HG03196 (cell line): ENCODE results near the gene SHISAL1.
"Not testable (repeated sequence)": the region's sequence is repeated elsewhere in the genome, so short reads cannot be mapped to it uniquely, and the experiment has no call there.

ENCODE experiments used
- ATAC-seq: cut with Tn5 transposase; IDR thresholded peaks from one replicate; pipeline ENCODE4 v1.9.1; 2021; ENCODE audit not compliant: unreplicated experiment

The SHISAL1 gene

DNA sequence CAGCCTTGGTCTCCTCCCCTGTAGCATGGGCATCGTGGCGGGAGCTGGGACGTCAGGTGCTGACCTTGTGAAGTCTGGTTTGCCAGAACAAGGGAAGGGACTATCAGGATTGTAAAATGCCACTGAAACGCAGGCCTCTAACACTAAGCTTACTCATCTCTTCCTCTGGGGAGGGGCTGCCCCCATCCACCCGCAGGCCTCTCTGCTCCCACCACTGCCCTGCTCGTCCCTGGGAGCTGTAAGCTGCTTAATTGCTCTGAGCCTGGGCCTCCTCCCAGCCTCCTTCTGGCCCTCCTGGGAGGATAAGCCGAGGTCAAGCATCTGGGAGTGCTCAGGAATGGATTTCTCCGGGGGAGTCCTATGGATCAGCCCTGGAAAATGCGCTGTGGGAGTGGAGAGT, 8.4 kb downstream of the SHISAL1 start:
- no peak for ATAC-seq

DNA sequence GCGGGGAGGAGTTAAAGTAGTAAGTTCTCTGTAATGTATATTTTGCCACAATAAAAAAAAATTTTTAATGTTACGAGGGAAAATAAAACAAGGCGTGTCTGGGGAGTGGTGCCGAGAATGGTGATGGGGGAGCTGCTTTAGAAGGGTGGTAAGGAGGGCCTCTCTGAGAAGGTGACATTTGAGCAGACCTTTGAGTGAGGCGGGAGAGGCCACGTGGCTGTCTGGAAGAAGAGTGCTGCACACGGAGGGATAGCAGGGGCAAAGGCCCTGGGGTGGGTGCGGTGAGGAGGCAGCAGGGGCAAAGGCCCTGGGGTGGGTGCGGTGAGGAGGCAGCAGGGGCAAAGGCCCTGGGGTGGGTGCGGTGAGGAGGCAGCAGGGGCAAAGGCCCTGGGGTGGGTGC, 10.4 kb downstream of the SHISAL1 start:
- not testable (repeated sequence) for ATAC-seq

DNA sequence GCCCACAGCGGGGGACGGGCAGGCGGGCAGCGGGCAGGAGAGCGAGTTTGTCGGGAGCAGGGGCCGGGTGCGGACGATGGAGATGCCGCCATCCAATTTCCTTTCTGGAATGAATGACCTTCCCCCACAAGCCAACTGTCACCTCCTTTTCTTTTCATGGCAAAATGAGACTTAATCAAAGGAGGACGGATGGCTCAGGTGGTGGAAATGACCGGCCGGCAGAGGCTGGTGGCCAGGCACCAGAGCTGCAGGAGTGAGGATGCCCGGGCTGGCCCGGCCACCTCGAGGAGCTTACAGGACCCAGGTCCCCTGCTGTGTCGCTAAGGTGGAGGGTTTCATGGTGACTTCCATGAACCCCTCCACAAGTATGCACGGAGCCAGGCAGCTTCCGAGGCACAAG, 11.7 kb downstream of the SHISAL1 start:
- no peak for ATAC-seq

GRCh38 chr22:44299124-44299523, 13.6 kb downstream of the SHISAL1 start:
- ATAC-seq, result no peak

DNA sequence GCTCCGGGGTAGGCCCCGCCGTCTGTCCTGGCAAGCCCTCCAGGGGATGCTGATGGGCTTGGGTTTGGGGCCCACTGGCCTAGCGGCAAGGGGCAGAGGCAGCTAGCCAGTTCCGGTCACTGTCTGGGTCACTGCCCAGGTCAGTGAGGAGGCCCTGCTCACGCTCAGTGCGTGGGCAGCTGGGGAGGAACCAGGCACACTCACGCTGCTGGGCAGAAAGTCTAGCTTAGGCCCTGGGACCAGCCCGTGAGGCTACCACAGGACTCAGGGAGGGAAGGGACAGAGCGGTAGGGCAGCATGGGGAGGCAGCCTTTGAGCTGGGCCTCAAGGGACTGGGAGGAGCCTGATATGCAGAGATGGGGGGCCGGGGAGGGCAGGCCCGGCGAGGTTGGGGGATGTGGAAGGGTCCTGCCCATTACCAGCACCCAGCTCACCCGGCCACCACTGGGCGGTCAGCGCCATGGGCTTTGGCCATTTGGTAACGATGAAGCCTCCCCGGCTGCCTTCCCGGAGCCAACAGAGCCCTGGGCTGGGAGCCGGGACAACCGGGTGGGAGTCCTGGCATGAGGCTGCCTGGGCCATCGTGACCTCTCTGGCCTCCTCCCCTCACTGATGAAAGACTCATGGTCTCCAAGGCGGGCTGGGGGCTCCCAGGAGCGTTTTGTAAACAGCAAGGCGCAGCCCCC, 14.2 kb downstream of the SHISAL1 start:
- ATAC-seq, result no peak

DNA sequence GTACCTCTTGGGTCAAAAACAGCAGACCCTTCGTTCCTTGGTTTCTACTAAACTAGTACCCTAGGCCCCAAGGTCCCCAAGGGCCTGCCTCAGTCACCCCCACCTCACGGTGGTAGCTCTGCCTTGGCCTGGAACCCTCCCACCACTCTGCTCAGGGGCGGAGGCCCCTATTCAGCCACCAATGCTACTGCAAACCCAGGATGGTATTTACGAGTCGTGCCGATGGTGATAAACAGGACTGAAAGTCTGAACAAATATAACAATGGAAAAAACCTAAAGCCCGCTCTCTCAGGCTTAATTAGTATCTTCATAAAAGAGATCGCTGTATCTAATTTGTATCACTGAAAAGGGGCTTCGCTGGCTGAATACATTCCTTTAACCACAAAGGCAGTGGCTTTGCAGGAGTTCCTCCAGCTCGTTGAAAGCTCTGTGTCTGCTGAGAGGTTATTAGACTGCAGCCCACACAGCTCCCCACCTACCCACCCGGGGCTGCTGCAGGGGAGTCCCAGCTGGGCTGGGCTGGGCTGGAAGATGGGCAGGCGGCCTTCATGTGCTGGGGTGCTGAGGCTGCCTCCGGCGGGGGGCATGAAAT, 15.2 kb downstream of the SHISAL1 start:
- no peak for ATAC-seq

DNA sequence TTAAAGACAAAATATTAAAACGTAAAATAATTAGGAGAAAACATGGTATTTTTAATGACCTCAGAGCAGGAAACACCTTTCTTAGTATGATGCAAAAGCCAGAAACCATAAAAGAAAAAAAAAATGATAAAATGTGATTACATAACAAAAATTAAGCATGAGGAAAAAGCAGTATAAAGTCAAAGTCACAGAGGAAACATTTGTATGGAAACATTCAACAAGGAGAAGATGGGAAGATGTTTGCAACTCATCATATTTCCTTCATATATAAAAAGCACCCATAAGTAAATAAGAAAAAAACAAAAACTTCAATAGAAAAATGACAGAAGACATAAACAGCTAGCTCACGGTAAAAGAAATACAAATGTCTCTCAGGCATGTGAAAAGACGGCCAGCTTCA, 17.3 kb downstream of the SHISAL1 start:
- ATAC-seq, result no peak

- ATAC-seq, result no peak
These were observed 18.9 kb downstream of the SHISAL1 start for GRCh38 chr22:44293876-44294275.

DNA sequence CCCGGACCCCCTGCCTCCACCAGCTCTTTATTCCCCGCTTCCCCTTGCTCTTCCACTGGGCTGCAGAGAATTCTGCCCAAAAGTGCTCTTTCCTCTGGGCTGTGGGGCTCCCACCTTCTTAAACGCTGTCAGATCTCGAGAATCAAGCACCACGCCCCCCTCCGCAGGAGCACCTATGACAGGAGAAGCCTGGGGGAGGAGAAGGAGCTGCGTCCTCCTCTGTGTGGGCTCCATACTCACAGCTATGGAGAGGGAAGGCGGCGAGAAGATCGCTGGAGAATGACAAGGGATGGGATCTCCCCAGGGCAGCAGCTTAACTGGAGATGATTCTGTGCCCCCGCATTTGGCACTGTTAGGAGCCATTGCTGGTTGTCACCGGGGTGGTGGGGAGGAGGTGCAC, 19.7 kb downstream of the SHISAL1 start:
- ATAC-seq, result no peak

DNA sequence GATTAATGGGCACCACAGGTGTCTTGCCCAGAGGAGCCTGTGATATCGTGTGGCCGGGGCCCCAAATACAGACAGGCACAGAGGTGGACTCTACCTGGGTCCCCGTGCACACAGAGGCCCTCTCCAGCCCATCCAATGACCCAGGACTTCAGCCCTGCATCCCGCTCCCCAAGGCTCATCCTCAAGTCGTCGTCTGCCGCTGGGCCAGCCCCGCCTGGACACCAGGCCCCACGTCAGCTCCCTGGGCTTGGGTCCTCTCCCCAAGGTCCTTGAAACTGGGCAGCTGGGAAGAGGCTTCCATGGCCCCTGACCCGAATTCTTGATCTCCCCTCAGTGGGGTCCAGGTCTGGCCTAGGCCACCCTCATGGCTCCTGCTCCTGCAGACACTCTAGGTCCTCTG, 20.2 kb downstream of the SHISAL1 start:
- ATAC-seq, result no peak

DNA sequence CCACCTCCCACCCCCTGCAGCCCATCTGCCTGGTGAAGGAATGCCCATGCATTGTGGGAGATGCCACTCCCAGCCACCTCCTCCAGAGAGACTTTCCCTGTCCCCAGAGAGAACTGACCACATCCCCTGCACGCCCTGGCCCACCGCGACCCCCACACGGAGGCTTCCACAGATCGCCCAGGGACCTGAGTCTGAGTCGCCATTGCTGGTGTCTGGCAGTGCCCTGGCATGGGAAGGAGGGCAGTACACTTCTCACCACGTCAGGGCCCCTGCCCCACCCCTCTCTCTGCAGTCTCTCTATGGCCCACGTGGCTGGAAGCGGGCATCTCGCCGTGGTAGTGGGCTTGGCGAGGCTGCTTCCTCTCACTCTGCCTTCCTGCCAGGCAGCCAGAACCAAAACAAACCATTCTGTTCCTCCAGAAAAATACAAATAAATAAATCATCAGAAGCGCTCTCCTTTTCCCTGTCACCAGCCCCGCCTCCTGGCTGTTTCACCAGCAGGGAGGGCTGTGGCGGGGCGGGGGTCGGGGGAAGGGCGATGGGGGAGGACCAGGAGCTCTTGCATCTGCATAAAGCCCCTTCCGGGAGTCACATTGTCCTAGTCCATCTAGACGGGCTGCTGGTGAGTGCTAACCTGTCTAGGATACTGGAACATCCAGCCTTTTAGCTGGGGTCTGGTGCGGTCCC, 20.9 kb downstream of the SHISAL1 start:
- no peak for ATAC-seq

- ATAC-seq, result no peak
These were observed 21.5 kb downstream of the SHISAL1 start for GRCh38 chr22:44291265-44291664.

DNA sequence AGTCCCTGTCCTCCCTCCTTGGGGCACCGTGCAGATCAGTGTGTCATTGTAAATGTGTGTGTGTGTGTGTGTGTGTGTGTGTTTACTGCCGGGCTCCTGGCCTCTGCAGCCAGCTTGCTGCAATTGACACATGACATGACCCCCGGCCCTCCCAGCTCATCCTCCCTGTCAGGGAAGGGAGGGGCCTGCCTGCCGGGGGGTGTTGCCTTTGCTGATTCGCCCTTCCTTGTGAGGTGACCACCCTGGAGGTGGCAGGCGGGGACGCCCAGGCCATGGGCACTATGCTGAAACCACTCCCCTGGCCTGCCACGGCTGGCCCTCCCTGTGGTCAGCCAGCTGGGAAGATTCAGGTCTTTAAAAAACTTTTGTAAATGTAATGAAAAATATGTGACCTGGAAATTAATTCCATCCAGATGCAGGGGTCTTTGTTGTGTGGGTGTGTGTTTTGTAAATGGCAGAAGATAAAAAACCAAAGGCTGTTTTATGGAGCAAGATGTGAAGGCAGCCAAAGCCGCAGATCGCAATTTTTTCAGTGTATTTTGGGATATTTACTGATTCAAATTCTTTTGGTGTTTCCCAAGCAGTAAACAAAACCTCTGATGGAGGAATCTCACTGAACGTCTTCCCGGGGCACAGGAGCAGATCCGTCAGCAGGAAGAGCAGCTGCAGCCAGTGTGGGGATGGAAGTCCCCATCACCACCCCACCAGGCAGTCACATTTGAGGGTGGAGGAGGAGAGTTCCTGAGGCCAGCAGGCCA, 23.2 kb downstream of the SHISAL1 start:
- ATAC-seq, result no peak

DNA sequence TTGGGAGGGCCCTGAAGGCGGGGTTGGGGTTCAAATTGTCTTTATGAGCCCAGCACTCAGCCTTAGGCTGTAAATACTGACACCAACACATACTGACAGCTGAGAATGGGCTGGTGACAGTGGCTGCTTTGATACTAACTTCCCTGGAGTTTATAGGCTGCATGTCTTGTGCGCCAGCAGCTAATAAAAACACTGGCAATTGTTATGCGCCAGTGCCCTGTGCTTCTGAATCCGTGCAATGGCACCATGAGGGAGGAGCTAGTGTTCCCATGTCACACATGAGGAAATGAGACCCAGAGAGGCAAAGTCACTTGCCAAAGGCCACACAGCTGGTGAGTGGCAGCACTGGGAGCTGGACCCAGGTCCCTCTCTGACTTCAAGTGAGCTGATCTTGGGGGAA, 23.8 kb downstream of the SHISAL1 start:
- ATAC-seq, result no peak

DNA sequence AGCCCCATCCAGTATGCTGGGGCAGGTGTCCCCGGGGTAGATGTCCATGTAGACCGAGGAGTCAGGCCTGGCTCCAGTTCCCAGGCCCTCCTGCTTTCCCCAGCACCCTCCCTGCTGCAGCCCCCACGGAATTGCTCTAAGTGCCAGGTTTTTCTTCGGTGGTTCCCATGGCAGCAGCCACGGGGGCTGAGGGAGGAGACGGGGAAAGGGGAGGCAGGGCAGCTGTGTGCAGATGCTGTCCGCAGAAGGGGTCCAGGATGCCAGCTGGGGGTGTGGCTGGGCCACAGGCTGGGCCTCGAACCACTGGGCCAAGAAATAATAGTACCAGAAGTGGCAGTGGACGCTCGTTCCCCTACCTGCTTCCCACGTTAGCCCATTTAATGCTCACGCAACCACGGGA, 25.0 kb downstream of the SHISAL1 start:
- ATAC-seq, result no peak

DNA sequence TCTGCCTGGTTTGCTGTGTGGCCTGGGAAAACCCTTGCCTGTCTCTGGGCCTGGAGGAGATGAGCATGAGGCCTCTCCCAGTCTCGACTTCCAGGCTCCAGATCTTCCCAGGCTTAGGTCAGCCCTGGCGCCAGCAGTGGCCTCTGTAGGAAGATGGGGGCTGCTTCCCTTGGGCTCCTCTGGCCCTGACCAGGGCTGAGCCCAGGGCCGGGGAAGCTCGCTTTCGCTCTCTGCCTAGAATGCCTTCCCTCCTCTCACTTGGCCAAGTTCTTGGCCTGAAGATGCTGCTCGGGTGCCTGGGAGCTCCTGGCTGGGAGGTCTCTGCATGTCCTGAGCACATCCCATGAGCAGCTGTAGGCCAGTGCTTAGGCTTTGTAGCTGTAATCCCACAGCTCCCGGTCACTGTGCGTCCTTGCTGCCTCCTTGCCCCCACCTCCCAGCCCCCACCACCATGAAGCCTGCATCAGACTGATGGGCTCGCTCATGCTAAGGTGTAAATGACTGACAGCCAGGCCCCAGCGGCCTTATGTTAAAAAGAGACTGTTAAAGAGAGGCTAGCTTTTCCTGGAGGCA, 25.5 kb downstream of the SHISAL1 start:
- ATAC-seq, result no peak

DNA sequence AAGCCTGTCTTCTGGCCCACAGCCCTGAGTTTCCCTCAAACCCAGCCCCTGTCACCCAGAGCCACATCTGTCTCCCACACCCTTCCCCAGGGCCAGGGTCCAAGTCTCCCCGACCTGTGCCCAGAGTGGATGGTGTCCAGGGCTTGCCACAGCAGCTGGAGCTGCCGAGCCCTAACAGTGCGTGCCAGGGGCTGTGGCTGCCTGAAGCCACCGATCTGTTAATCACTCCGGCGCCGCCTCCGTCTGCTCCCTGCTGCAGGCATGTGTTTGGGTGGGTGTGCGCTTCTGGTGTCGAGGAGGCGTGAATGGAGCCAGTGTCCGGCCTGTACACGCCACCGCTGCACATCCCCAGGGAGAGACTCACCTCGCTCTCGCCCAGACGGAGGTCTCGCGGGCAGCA, 26.1 kb downstream of the SHISAL1 start:
- no peak for ATAC-seq

DNA sequence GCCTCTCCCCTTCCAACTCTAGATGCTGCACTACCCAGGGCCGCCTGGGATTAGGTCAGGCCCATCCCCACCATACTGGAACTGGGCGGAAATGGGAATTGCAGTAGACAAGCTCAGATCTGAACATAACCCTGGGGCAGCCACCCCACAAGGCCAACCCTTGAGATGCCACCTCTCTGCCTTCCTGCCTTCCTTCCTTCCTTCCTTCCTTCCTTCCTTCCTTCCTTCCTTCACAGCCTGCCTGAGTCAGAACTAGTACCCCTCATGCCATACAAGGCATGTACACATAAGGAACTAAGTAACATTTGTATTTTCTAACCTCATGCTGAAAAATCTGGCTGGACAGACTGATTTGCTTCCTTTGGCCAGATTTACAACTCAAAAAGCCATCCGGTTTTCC, 28.0 kb downstream of the SHISAL1 start:
- no peak for ATAC-seq

DNA sequence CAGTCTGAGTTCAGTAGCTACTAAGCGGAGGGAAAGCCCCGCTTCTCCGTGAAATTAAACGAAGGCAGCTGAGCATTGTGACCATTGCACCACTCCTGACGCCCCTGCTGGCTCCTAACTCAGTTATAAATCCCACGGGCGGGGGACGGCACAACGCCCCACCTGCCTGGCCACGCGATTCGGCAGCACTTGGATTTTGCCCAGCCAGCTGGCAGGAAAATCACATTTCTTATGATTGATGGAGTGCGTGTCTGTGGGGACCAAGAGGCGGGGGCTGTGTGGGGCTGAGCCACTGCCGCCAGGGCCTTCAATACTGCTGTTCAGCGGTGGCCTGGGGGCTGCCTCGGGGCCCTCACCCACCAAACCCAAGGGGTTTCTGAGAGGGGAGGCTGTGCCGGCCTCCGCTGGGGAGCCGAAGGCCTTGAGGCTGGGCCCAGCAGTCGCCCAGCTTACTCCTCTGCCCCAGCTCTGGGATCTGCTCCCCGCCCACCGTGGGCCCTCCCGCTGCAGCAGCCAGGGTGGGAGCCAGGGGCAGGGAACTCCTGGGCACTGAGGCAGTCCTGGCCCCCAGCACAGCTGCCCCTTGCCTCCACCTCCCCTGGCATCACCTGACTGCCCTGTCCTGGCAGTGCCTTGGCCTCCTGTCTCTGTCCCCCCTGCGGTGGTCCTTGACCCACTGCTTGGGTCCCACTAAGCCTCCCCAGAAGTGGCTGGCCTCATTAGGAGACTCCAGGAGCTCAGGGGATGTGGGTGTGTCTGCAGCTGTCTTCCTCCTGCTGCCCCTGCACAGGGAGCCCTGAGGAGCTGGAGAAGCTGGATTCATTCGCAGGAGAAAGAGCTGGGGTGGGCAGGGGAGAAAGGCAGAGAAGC, 30.7 kb downstream of the SHISAL1 start:
- ATAC-seq, result no peak

GRCh38 chr22:44280665-44281188, 32.0 kb downstream of the SHISAL1 start:
- no peak for ATAC-seq
